ENCODE results near the gene ODF2L. TPM values are rescaled to one million over a fixed set of nuclear protein-coding genes. Genes with fewer than 3 reads are reported as not detected.

The ODF2L gene
- total RNA-seq, 1 experiment from 2014 or later, result 27.3 TPM

DNA sequence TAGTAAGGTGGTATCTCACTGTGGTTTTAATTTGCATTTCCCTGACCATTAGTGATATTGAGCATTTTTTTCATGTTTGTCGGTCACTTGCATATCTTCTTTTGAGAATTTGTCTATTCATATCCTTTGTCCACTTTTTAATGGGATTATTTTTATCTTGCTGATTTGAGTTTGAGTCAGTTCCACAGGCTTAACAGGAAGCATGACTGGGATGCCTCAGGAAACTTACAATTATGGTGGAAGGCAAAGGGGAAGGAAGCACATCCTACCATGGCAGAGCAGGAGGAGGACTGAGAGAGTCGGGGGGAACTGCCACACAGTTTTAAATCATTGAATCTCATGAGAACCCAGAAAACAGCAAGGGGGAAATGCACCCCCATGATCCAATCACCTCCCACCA, 51.1 kb downstream of the ODF2L start:
- Histone ChIP-seq H3K4ac (ENCODE audit: low read depth, low read length) (no peak overlapping the region), H3K18ac (ENCODE audit: insufficient read length, low read depth, low read length) (no peak overlapping the region), H4K20me1 (ENCODE audit: control insufficient read depth, insufficient read depth, insufficient read length) (no peaks in the 10 kb centered on the region), H2AK5ac (ENCODE audit: insufficient read length, low read length) (no peak overlapping the region), H3K27ac (ENCODE audit: insufficient read length, low read depth, low read length) (no peak overlapping the region), H2AFZ (ENCODE audit: low read length) (no peak overlapping the region), H3K9ac (ENCODE audit: extremely low read depth, insufficient read length, low read length) (no peak overlapping the region), H4K8ac (replicated peaks; ENCODE audit: insufficient read length, low read depth, low read length) (no peak overlapping the region), H2BK5ac (ENCODE audit: insufficient read length, low read length) (no peak overlapping the region), H3K56ac (ENCODE audit: insufficient read length, low read depth, low read length) (no peak overlapping the region), H4K5ac (ENCODE audit: insufficient read length, low read depth, low read length) (no peak overlapping the region), H3K27me3 (ENCODE audit: insufficient read depth, low read length) (no peaks in the 10 kb centered on the region), H2BK120ac (ENCODE audit: low read depth, low read length, poor library complexity, severe bottlenecking) (no peak overlapping the region), H3K14ac (ENCODE audit: insufficient read depth, low read length) (no peak overlapping the region), H3K23me2 (ENCODE audit: insufficient read length, low read depth, low read length, poor library complexity, severe bottlenecking) (no peaks in the 10 kb centered on the region), H3K79me1 (ENCODE audit: insufficient read depth, low read depth, low read length, poor library complexity, severe bottlenecking) (no peaks in the 10 kb centered on the region), H3K23ac (ENCODE audit: insufficient read length, low read depth, low read length) (no peak overlapping the region), H3K9me3 (ENCODE audit: control insufficient read depth, low read depth, low read length) (no peaks in the 10 kb centered on the region), H3T11ph (ENCODE audit: low read length) (no peak overlapping the region), H4K91ac (ENCODE audit: insufficient read length, low read depth, low read length) (no peak overlapping the region), H3K4me2 (ENCODE audit: insufficient read depth, insufficient read length, low read length) (no peak overlapping the region), H3K79me2 (ENCODE audit: insufficient read depth, low read length) (no peaks in the 10 kb centered on the region), H3K4me1 (ENCODE audit: insufficient read depth, low read length) (no peaks in the 10 kb centered on the region), H2BK12ac (ENCODE audit: insufficient read length, low read depth, low read length) (no peak overlapping the region), H2BK15ac (ENCODE audit: low read depth, low read length) (no peak overlapping the region), H2BK20ac (ENCODE audit: low read depth, low read length, poor library complexity, severe bottlenecking) (no peak overlapping the region)
- no peaks in the 10 kb centered on the region; the same call in 1 of the 2 replicates for H3K27me3 Mint-ChIP-seq (ENCODE audit: low read depth)
- TF ChIP-seq, protein P1, sequence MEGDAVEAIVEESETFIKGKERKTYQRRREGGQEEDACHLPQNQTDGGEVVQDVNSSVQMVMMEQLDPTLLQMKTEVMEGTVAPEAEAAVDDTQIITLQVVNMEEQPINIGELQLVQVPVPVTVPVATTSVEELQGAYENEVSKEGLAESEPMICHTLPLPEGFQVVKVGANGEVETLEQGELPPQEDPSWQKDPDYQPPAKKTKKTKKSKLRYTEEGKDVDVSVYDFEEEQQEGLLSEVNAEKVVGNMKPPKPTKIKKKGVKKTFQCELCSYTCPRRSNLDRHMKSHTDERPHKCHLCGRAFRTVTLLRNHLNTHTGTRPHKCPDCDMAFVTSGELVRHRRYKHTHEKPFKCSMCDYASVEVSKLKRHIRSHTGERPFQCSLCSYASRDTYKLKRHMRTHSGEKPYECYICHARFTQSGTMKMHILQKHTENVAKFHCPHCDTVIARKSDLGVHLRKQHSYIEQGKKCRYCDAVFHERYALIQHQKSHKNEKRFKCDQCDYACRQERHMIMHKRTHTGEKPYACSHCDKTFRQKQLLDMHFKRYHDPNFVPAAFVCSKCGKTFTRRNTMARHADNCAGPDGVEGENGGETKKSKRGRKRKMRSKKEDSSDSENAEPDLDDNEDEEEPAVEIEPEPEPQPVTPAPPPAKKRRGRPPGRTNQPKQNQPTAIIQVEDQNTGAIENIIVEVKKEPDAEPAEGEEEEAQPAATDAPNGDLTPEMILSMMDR (conservative IDR thresholded peaks at IDR 0.05), result no peak
- no peak overlapping the region for H3K4me3 Mint-ChIP-seq
- H3K4me1 Mint-ChIP-seq, result no peaks in the 10 kb centered on the region
- peaks cover 0 to 6% (median 3%) of the 10 kb centered on the region in 3 experiments; a peak in 3 of 7 replicates for H3K36me3 Mint-ChIP-seq (ENCODE audit: insufficient read depth in 1 of 3, low read depth in 3 of 3)
- no peak for DNase-seq
- H3K27ac Mint-ChIP-seq, result no peak overlapping the region
- no CpG with 5 or more reads among the region's 2 CpGs for WGBS (ENCODE audit: extremely low coverage, insufficient read length, low lambda C conversion rate)
- peaks cover 3 to 6% of the 10 kb centered on the region in 2 experiments; a peak in 1 of 5 replicates for H3K9me3 Mint-ChIP-seq
